Ishikawa (cell line): ENCODE measurements around the gene ACADS.

Experiments
- CEBPB ChIP-seq: IDR thresholded peaks from 2 replicates; pipeline ENCODE4 v1.6.1; 2012
- CREB1 ChIP-seq: IDR thresholded peaks from 2 replicates; pipeline ENCODE4 v1.6.1; 2012; ENCODE audit warnings: low read depth
- EGR1 ChIP-seq: IDR thresholded peaks from 2 replicates; pipeline ENCODE4 v1.6.1; 2012
- EP300 ChIP-seq: IDR thresholded peaks from 2 replicates; pipeline ENCODE4 v1.6.1; 2012; ENCODE audit warnings: borderline replicate concordance
- FOXM1 ChIP-seq: IDR thresholded peaks from 2 replicates; pipeline ENCODE4 v1.6.1; 2012; ENCODE audit warnings: low read depth, borderline replicate concordance
- MAX ChIP-seq: IDR thresholded peaks from 2 replicates; pipeline ENCODE4 v1.6.1; 2012
- NFIC ChIP-seq: IDR thresholded peaks from 2 replicates; pipeline ENCODE4 v1.6.1; 2012
- RAD21 ChIP-seq: IDR thresholded peaks from 2 replicates; pipeline ENCODE4 v1.6.1; 2012; ENCODE audit warnings: low read depth
- REST ChIP-seq: IDR thresholded peaks from 2 replicates; pipeline ENCODE4 v1.6.1; 2012; ENCODE audit warnings: low read depth, mild to moderate bottlenecking
- TAF1 ChIP-seq: IDR thresholded peaks from 2 replicates; pipeline ENCODE4 v1.6.1; 2012; ENCODE audit warnings: low read depth, mild to moderate bottlenecking
- TCF12 ChIP-seq: IDR thresholded peaks from 2 replicates; pipeline ENCODE4 v1.6.1; 2012; ENCODE audit warnings: low read depth
- TEAD4 ChIP-seq: IDR thresholded peaks from 2 replicates; pipeline ENCODE4 v1.6.1; 2012
- USF1 ChIP-seq: IDR thresholded peaks from 2 replicates; pipeline ENCODE4 v1.6.1; 2012
- YY1 ChIP-seq: IDR thresholded peaks from 2 replicates; pipeline ENCODE4 v1.6.1; 2012; ENCODE audit warnings: low read depth
- ZBTB7A ChIP-seq: IDR thresholded peaks from 2 replicates; pipeline ENCODE4 v1.6.1; 2012; ENCODE audit warnings: low read depth

The ACADS gene

GRCh38 chr12:120712610-120713009, 13.0 kb upstream of the ACADS start:
- TF ChIP-seq USF1 (no peak), EP300 (no peak), MAX (no peak), NFIC (no peak), CREB1 (no peak), TEAD4 (no peak), CEBPB (no peak), YY1 (no peak), REST (no peak), TAF1 (no peak), RAD21 (no peak)

GRCh38 chr12:120713861-120714482, 11.7 kb upstream of the ACADS start:
- TF ChIP-seq RAD21 (peak; percentile 72), TCF12 (no peak)

- TF ChIP-seq USF1 (no peak), TAF1 (no peak), EP300 (no peak), MAX (no peak), RAD21 (no peak), ZBTB7A (no peak)
Measured at GRCh38 chr12:120718055-120718454, 7.6 kb upstream of the ACADS start.

- TF ChIP-seq FOXM1 (no peak), CEBPB (no peak), MAX (no peak), EP300 (no peak), CREB1 (no peak), TAF1 (no peak), TEAD4 (no peak), YY1 (no peak), NFIC (no peak), EGR1 (no peak), RAD21 (no peak), ZBTB7A (no peak), REST (no peak), USF1 (no peak), TCF12 (no peak)
Measured at GRCh38 chr12:120719072-120719471, 6.6 kb upstream of the ACADS start.

- TF ChIP-seq EP300: no peak
- TF ChIP-seq ZBTB7A: no peak
- TF ChIP-seq RAD21: no peak
- no peak for TF ChIP-seq TAF1
- no peak for TF ChIP-seq NFIC
- TF ChIP-seq CEBPB: no peak
- TF ChIP-seq USF1: no peak
- no peak for TF ChIP-seq EGR1
- TF ChIP-seq TCF12: no peak
- TF ChIP-seq REST: no peak
Measured at GRCh38 chr12:120719496-120720233, 6.0 kb upstream of the ACADS start.
